ENCODE data around the gene DPH2.

DNA sequence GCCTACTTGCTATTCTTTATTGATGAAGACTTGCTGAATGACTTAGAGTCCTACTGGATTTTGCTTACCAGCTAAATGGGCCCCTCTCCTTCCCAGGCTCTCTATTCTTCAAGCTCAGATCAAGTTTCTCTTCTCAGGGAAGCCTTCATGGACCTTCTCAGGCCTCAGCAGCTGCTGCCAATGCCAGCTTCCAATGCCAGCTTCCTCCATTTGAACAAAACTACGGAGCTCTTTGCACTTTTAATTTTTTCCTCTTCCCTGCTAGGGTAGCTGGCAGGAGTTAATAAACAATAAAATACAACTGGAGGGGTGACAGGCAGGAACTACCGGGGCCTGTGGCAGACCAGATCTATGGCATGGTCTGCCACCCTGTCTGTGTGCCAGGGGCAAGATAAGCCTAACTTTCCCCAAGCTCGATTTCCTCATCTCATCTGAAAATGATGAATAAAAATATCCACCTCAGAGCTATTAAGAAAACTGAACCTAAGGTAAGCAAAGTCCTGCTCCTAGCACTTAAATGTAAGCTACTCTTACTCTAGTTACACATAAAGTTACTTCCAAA lies 24.1 kb upstream of the DPH2 start:
- TF ChIP-seq EZH2phosphoT487 (IDR thresholded peaks at IDR 0.05; ENCODE audit: insufficient read depth, low read depth): no peak
- TF ChIP-seq EZH2 (IDR thresholded peaks at IDR 0.05; ENCODE audit: insufficient read depth, poor library complexity, severe bottlenecking): no peak
